Upper lobe of left lung (tissue), 4 donors: ENCODE measurements around the gene GRID2IP.

Experiments
- CTCF ChIP-seq, 6 experiments: fragments of 450-650 bp in 4 of 6; fragments of 200-600 bp in 2 of 6; sonication (generic) in 2 of 6; IDR thresholded peaks; one replicate each; pipeline ENCODE4 v1.5.1; 2016 to 2019; ENCODE audit warnings: antibody characterized with exemption in 6 of 6
- POLR2A ChIP-seq, 4 donors: fragments of 450-650 bp; IDR thresholded peaks; one replicate each; pipeline ENCODE4 v1.5.1; 2016 to 2017; ENCODE audit warnings: antibody characterized with exemption in 4 of 4, mild to moderate bottlenecking in 2 of 4
- POLR2AphosphoS5 ChIP-seq, 2 donors: sonication (generic); formaldehyde crosslinking; IDR thresholded peaks; one replicate each; pipeline ENCODE4 v1.5.1; 2017; ENCODE audit warnings: antibody characterized with exemption in 2 of 2

- no peak for TF ChIP-seq POLR2AphosphoS5 (IDR thresholded peaks at IDR 0.05)
- TF ChIP-seq CTCF (IDR thresholded peaks at IDR 0.05), result no peak
- TF ChIP-seq POLR2A (IDR thresholded peaks at IDR 0.05), result no peak
Observed at GRCh38 chr7:6533893-6534495, 17.3 kb downstream of the GRID2IP start.
